Upper lobe of left lung (tissue), 6 donors: Measurements from ENCODE around the gene TNFRSF14. TPM values are rescaled to one million over a fixed set of nuclear protein-coding genes. Genes with fewer than 3 reads are reported as not detected.

Experiments
- ATAC-seq, 2 donors: fragments of 200-7000 bp; cut with Tn5 transposase; one replicate each; pipeline ENCODE4 v1.9.1; 2022; ENCODE audit warnings: mild to moderate bottlenecking in 2 of 2, moderate library complexity in 2 of 2; ENCODE audit not compliant: low FRiP score in 2 of 2
- DNase-seq, 2 donors: peaks; one replicate each; pipeline ENCODE4 v3.0.0-alpha.2; 2019 to 2020
- H3K27ac ChIP-seq, 4 donors: fragments of 200-600 bp; sonication (generic); one replicate each; pipeline ENCODE4 v1.5.1; 2016 to 2019
- H3K27me3 ChIP-seq, 4 donors: fragments of 200-600 bp; sonication (generic); one replicate each; pipeline ENCODE4 v1.5.1; 2017 to 2019
- H3K36me3 ChIP-seq, 4 donors: fragments of 200-600 bp; sonication (generic); one replicate each; pipeline ENCODE4 v1.5.1; 2016 to 2019
- H3K4me1 ChIP-seq, 4 donors: fragments of 200-600 bp; sonication (generic); one replicate each; pipeline ENCODE4 v1.5.1; 2018 to 2019
- H3K4me3 ChIP-seq, 4 donors: fragments of 200-600 bp; sonication (generic); one replicate each; pipeline ENCODE4 v1.5.1; 2017 to 2019; ENCODE audit warnings: mild to moderate bottlenecking in 2 of 4, moderate library complexity in 1 of 4
- H3K9me3 ChIP-seq, 4 donors: fragments of 200-600 bp; sonication (generic); one replicate each; pipeline ENCODE4 v1.5.1; 2018 to 2019
- CTCF ChIP-seq, 6 experiments: fragments of 450-650 bp in 4 of 6; fragments of 200-600 bp in 2 of 6; sonication (generic) in 2 of 6; IDR thresholded peaks; one replicate each; pipeline ENCODE4 v1.5.1; 2016 to 2019; ENCODE audit warnings: antibody characterized with exemption in 6 of 6
- EP300 ChIP-seq, 4 donors: sonication (generic); formaldehyde crosslinking; IDR thresholded peaks; one replicate each; pipeline ENCODE4 v1.5.1; 2017; ENCODE audit warnings: antibody characterized with exemption in 4 of 4, control low read depth in 2 of 4
- POLR2A ChIP-seq, 4 donors: fragments of 450-650 bp; IDR thresholded peaks; one replicate each; pipeline ENCODE4 v1.5.1; 2016 to 2017; ENCODE audit warnings: antibody characterized with exemption in 4 of 4, mild to moderate bottlenecking in 2 of 4
- POLR2AphosphoS5 ChIP-seq, 2 donors: sonication (generic); formaldehyde crosslinking; IDR thresholded peaks; one replicate each; pipeline ENCODE4 v1.5.1; 2017; ENCODE audit warnings: antibody characterized with exemption in 2 of 2
- WGBS, 2 donors: methylation state at CpG; one replicate each; pipeline ENCODE4 v1.1.5; 2017 to 2018; 5-methylcytosine and 5-hydroxymethylcytosine counted together
- total RNA-seq, 6 donors: library from RNA; depleted of rRNA in 4 of 6; stranded (reverse); fragments of >200 nt in 4 of 6; gene quantifications; one replicate each; pipeline versions ENCODE4 v1.1.0 to v1.2.1, GENCODE V29; 2016 to 2021
- donor health status: DM: no; HTN: no; CAD: no; lungs with moderate emphysema.
- donor health status: DM: no; HTN: yes; CAD: no; lungs with severe emphysema.

The TNFRSF14 gene
- total RNA-seq, 6 donors from 2014 or later = 61.1 to 641 (median 147) TPM

GRCh38 chr1:2538872-2539271 lies 17.3 kb upstream of the TNFRSF14 start:
- Histone ChIP-seq H3K9me3 (no peaks in the 10 kb centered on the region), H3K27me3 (peaks cover 0 to 8% (median 4%) of the 10 kb centered on the region in 4 donors), H3K27ac (no peak overlapping the region), H3K4me3 (no peak overlapping the region), H3K4me1 (peaks cover 11 to 37% (median 33%) of the 10 kb centered on the region in 4 donors), H3K36me3 (no peaks in the 10 kb centered on the region)
- WGBS, 2 donors = 96 to 100% methylated on average over 3 to 8 of the region's 8 CpGs
- ATAC-seq = no peak
- TF ChIP-seq POLR2A (IDR thresholded peaks at IDR 0.05) (no peak), POLR2AphosphoS5 (IDR thresholded peaks at IDR 0.05) (no peak), EP300 (IDR thresholded peaks at IDR 0.05) (no peak), CTCF (IDR thresholded peaks at IDR 0.05) (no peak)
- DNase-seq = peak in 1 of 2 donors; percentile 25

- Histone ChIP-seq H3K36me3 (no peaks in the 10 kb centered on the region), H3K4me3 (no peak overlapping the region), H3K27ac (no peak overlapping the region), H3K4me1 (peaks cover 16 to 40% (median 36%) of the 10 kb centered on the region in 4 donors), H3K9me3 (no peaks in the 10 kb centered on the region), H3K27me3 (peaks cover 0 to 8% (median 4%) of the 10 kb centered on the region in 4 donors)
- DNase-seq = peak in 1 of 2 donors; percentile 54
- WGBS, 2 donors = 74 to 77% methylated on average over 4 to 12 of the region's 12 CpGs
- no peak for ATAC-seq
- no peak for TF ChIP-seq POLR2A (IDR thresholded peaks at IDR 0.05)
- peak in 4 of 6 experiments; percentile 26 to 38 (median 34) for TF ChIP-seq CTCF (IDR thresholded peaks at IDR 0.05)
- TF ChIP-seq EP300 (IDR thresholded peaks at IDR 0.05) = no peak
- TF ChIP-seq POLR2AphosphoS5 (IDR thresholded peaks at IDR 0.05) = no peak
Observed at GRCh38 chr1:2539312-2539907, 16.8 kb upstream of the TNFRSF14 start.

GRCh38 chr1:2540816-2541492 lies 15.2 kb upstream of the TNFRSF14 start:
- 18 to 36% methylated on average over 11 to 33 of the region's 39 CpGs for WGBS, 2 donors
- Histone ChIP-seq H3K4me1 (peaks cover 31 to 44% (median 40%) of the 10 kb centered on the region in 4 donors), H3K36me3 (no peaks in the 10 kb centered on the region), H3K27me3 (peaks cover 0 to 8% (median 4%) of the 10 kb centered on the region in 4 donors), H3K27ac (no peak overlapping the region), H3K4me3 (no peak overlapping the region), H3K9me3 (no peaks in the 10 kb centered on the region)
- ATAC-seq (no peak), DNase-seq (peak in 1 of 2 donors; percentile 82)
- TF ChIP-seq EP300 (IDR thresholded peaks at IDR 0.05) = no peak
- no peak for TF ChIP-seq CTCF (IDR thresholded peaks at IDR 0.05)
- no peak for TF ChIP-seq POLR2A (IDR thresholded peaks at IDR 0.05)
- TF ChIP-seq POLR2AphosphoS5 (IDR thresholded peaks at IDR 0.05) = no peak

GRCh38 chr1:2541619-2542245 lies 14.4 kb upstream of the TNFRSF14 start:
- Histone ChIP-seq H3K9me3 (no peaks in the 10 kb centered on the region), H3K4me1 (peaks cover 34 to 52% (median 48%) of the 10 kb centered on the region in 4 donors), H3K36me3 (no peaks in the 10 kb centered on the region), H3K4me3 (no peak overlapping the region), H3K27ac (no peak overlapping the region), H3K27me3 (peaks cover 0 to 8% (median 4%) of the 10 kb centered on the region in 4 donors)
- 29 to 74% methylated on average over 9 to 25 of the region's 25 CpGs for WGBS, 2 donors
- ATAC-seq (no peak), DNase-seq (peak in 1 of 2 donors; percentile 74)
- TF ChIP-seq CTCF (IDR thresholded peaks at IDR 0.05) = no peak
- TF ChIP-seq POLR2AphosphoS5 (IDR thresholded peaks at IDR 0.05) = no peak
- no peak for TF ChIP-seq EP300 (IDR thresholded peaks at IDR 0.05)
- no peak for TF ChIP-seq POLR2A (IDR thresholded peaks at IDR 0.05)
